HG03095 (cell line): ENCODE measurements around the gene HLA-DMB.
"Not testable (repeated sequence)": the region's sequence is repeated elsewhere in the genome, so short reads cannot be mapped to it uniquely, and the experiment has no call there.

ENCODE experiments used
- ATAC-seq: cut with Tn5 transposase; IDR thresholded peaks from one replicate; pipeline ENCODE4 v1.9.1; 2021; ENCODE audit warnings: moderate library complexity; ENCODE audit not compliant: unreplicated experiment

Gene HLA-DMB

GRCh38 chr6:32950449-32950848, 9.6 kb upstream of the HLA-DMB start:
- no peak for ATAC-seq

DNA sequence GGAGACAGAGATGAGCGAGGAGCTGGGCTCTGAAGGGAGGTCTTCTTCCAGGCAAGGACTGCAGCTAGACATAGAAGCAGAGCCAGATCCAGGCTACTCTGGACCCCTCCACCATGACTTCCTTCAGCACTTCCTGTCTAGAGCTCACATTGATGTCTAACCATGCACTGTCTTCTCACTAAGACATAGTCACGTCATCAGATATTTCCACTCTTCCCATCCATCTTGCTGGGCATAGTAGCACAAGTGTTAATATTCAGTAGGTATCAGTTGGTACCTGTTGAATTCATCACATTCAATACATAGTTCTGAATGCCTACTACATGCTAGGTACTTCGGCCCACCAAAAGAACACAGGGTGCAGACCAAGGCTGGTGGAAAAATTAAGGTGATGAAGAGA, 9.2 kb upstream of the HLA-DMB start:
- ATAC-seq, result no peak

DNA sequence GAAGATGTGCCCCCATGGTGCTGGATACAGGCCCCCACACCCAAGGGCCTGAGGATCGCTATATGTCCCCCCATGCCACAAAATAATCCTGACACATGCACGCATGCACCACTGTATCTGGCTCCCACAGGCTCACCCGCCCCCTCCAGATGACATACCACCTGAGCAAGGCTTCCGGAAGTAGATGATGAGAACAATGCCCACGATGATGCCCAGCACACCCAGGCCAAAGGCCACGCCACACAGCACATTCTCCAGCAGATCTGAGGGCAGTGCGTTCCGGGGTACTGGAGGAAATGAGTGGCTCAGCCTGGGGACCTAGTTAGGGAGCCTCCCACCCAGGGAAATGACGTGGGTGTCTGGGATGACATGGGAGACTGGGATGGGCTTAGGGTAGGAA, 8.3 kb upstream of the HLA-DMB start:
- ATAC-seq, result no peak

GRCh38 chr6:32947552-32948465, 7.0 kb upstream of the HLA-DMB start:
- ATAC-seq, result no peak

DNA sequence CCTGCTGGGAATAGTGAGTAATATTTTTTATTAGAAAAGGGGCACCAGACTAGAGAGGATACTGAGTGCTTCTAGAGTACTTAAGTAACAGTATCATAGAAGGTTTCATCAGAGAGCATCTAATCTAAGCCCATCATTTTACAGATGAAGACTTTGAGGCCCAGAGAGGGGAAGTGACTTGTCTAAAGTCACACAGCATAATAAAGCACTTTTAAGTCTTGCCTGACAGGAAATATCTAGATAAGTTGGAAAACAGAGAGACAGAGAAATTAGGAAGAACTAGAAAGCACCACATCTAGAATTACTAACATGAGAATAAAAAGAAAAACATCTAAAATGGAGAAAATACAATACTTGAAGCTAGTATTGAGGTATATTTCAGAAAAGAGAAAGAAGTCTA, 6.1 kb upstream of the HLA-DMB start:
- ATAC-seq, result no peak

DNA sequence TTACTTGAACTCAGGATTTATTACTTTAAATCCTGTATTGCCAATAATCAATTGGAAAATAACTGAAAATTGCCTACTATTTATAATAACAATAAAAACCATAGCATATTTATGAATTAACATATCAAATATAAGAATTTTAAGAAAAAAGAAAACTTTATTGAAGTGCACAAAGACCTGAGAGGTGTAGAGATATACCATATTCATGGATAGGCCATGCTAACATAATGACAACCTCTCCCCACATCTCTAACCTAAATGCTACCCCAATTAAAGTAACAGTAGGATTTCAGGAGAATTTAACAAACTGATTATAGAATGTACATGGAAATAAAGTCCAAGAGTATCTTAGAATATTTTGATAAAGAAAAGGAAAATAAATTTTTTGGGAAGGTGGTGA, 5.1 kb upstream of the HLA-DMB start:
- ATAC-seq, result no peak

GRCh38 chr6:32945108-32945760, 4.4 kb upstream of the HLA-DMB start:
- ATAC-seq, result no peak

GRCh38 chr6:32943864-32944649, 3.2 kb upstream of the HLA-DMB start:
- ATAC-seq, result peak; percentile 45

GRCh38 chr6:32942555-32943123, 1.8 kb upstream of the HLA-DMB start:
- not testable (repeated sequence) for ATAC-seq

DNA sequence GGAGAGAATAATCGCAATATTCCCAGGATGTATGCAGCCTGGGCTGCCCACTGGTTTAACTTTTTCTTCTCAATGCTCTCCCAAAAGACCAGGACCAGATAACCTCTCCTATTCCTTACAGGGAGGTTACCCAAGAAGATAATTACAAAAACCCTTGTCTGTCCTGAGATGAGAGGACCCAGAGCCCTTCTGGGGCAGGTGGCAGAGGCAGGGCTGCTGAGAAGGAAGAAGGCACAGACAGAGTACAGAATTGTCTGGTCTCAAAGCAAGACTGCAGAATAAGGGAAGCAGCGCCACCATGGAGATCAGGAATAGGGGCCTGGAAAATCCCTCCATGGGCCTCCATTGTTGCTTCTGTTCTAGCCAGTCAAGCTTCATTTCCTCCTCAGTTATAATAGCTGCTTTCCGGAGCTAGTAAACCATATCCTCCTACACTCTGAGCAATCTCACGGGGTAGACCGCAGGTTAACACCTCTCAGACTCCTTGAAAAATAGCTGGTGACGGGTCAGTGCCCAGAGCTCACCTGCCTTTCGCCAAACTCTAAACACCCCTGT, 463 bp upstream of the HLA-DMB start:
- ATAC-seq, result peak; percentile 45

- no peak for ATAC-seq
Measured at GRCh38 chr6:32938494-32938893, 2.3 kb downstream of the HLA-DMB start.

DNA sequence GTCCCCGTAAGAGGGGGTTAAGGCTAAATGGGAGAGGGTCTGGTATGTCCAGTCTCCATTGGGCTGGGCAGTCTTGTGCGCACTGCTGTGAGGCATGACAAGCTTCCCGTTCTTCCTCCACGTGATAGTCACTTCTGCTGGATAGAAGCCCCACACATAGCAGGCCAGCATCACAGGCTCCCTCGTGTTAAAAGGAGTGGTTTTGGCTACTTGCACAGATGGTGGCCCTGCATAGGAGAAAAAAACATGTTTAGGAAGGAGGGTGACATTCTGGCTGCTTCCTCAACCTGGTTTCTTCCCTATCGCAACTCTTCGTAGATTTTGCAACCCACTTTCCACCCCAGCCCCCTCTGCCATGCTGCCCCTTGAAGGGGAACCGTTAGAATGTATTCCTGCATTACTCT, 3.6 kb downstream of the HLA-DMB start:
- no peak for ATAC-seq

- no peak for ATAC-seq
Measured at GRCh38 chr6:32936239-32937152, 4.3 kb downstream of the HLA-DMB start.

GRCh38 chr6:32935551-32936238, 5.1 kb downstream of the HLA-DMB start:
- ATAC-seq, result no peak

GRCh38 chr6:32933661-32934085, 7.2 kb downstream of the HLA-DMB start:
- ATAC-seq, result no peak

DNA sequence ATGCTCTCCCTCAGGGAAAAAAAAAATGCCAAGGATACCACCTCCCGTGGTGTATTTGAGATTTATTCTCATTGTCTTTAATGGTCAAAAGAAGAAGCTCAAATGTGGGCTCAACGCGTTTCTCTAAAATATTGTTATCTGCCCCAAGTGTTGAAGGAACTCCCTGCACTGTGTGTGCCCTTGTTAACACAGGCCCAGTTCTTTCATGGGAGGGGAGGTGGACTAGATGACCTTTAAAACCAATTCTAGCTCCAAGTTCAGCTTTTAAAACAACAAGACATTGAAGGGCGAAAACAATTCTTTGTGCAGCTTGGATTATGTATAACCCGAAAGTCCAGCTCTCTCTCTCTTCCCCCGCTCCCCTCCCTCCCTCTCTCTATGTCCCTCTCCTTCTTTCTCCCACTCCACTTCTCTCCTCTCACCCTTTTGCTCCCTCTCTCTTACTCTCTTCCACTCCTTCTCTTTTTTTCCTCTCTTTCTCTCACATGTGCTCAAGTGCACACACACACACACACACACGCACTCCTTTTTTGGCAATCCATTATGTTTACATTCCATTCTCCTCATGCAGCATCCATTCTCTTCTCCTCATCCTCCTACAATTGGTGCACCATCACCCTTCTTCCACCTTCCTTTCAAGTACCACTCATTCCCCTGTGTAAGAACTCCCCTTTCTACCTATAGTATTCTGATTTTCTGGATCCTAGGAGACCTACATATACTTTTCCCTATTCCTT, 8.5 kb downstream of the HLA-DMB start:
- ATAC-seq, result no peak

DNA sequence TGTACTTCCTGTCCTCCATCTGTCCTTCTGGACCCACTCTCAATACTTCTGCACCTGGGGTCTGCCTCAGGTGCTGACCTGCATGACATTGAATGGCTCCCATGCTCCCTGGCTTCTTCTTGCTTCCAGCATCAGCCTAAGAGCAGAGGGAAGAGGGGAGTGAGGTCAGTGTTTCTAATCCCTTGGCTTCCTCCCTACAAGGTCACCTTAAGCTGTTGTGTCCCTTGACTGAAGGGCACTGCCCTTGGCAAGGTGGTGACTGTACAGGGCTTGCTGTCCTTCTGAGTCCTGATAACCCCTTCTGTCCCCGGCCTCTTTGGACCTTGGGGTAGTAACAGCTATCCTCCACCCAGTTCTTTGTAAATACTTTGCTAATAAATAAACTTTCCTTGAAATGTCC, 9.6 kb downstream of the HLA-DMB start:
- no peak for ATAC-seq

GRCh38 chr6:32922083-32922482, 18.7 kb downstream of the HLA-DMB start:
- no peak for ATAC-seq

GRCh38 chr6:32920715-32921114, 20.1 kb downstream of the HLA-DMB start:
- ATAC-seq, result no peak
